ENCODE measurements around the gene NCOA7. TPM values are rescaled to one million over a fixed set of nuclear protein-coding genes. Genes with fewer than 3 reads are reported as not detected.

NCOA7 gene
- total RNA-seq, 1 experiment from 2014 or later, result 14.4 TPM

DNA sequence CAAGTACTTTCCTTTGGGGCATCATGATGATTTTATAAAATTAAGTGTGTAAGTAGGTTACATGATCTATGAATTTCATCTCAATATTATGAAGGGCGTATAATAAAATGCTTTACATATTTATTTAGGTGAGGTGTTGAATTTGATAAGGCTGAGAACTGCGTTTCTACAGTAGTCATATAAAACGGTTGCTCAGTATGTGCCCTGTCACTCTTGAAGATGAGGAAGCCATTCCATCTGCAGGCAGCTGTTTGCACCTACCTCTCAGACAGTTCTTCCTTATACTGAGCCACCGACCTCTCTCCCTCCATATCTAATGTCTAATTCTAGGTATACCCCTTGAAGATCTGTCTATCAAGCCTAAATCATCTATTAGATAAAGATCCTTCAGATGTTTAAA is 16.1 kb downstream of the NCOA7 start (continued):
- TF ChIP-seq, protein P1, sequence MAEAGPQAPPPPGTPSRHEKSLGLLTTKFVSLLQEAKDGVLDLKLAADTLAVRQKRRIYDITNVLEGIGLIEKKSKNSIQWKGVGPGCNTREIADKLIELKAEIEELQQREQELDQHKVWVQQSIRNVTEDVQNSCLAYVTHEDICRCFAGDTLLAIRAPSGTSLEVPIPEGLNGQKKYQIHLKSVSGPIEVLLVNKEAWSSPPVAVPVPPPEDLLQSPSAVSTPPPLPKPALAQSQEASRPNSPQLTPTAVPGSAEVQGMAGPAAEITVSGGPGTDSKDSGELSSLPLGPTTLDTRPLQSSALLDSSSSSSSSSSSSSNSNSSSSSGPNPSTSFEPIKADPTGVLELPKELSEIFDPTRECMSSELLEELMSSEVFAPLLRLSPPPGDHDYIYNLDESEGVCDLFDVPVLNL (CRISPR knock-in tag; IDR thresholded peaks at IDR 0.05; ENCODE audit: borderline replicate concordance, low read depth), result no peak
- TF ChIP-seq, protein P2, sequence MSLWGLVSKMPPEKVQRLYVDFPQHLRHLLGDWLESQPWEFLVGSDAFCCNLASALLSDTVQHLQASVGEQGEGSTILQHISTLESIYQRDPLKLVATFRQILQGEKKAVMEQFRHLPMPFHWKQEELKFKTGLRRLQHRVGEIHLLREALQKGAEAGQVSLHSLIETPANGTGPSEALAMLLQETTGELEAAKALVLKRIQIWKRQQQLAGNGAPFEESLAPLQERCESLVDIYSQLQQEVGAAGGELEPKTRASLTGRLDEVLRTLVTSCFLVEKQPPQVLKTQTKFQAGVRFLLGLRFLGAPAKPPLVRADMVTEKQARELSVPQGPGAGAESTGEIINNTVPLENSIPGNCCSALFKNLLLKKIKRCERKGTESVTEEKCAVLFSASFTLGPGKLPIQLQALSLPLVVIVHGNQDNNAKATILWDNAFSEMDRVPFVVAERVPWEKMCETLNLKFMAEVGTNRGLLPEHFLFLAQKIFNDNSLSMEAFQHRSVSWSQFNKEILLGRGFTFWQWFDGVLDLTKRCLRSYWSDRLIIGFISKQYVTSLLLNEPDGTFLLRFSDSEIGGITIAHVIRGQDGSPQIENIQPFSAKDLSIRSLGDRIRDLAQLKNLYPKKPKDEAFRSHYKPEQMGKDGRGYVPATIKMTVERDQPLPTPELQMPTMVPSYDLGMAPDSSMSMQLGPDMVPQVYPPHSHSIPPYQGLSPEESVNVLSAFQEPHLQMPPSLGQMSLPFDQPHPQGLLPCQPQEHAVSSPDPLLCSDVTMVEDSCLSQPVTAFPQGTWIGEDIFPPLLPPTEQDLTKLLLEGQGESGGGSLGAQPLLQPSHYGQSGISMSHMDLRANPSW (CRISPR knock-in tag; conservative IDR thresholded peaks at IDR 0.05; ENCODE audit: low read depth), result no peak
- TF ChIP-seq ZNF317 (CRISPR knock-in tag; IDR thresholded peaks at IDR 0.05; ENCODE audit: borderline replicate concordance, low read depth) (no peak), MXD4 (CRISPR knock-in tag; IDR thresholded peaks at IDR 0.05; ENCODE audit: borderline replicate concordance) (no peak)

DNA sequence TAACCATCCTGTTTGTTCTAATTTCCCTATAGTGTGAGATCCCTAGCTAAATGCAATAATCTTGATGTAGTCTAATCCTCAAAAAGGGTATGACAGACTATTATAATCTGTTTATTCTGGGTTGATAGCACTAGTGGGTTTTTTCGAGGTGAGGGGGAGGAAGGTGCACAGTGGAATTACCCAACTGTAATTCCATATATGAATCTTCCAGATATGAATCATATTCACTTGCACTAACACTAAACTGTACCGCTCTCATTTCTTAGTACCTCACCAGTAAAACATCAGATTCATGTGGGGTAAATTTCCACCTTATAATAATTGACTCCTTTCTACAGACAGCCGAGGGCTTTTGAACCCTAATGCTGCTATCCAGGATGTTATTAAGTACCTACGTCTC is 16.5 kb downstream of the NCOA7 start:
- Mint-ChIP-seq H3K27me3 (ENCODE audit: low read depth) (no peaks in the 10 kb centered on the region), H3K36me3 (no peaks in the 10 kb centered on the region), H3K9me3 (no peaks in the 10 kb centered on the region), H3K4me3 (no peak overlapping the region), H3K27ac (no peak overlapping the region), H3K4me1 (peaks cover 6% of the 10 kb centered on the region; the same call in 1 of the 2 replicates)
- no peak for TF ChIP-seq TCF7 (CRISPR knock-in tag; IDR thresholded peaks at IDR 0.05; ENCODE audit: low read depth)
- no peak for TF ChIP-seq CREM (CRISPR knock-in tag; IDR thresholded peaks at IDR 0.05)
- no peak for TF ChIP-seq ZNF671 (CRISPR knock-in tag; IDR thresholded peaks at IDR 0.05)
- TF ChIP-seq FOXP1 (CRISPR knock-in tag; IDR thresholded peaks at IDR 0.05; ENCODE audit: borderline replicate concordance), result no peak
- TF ChIP-seq, protein P3, sequence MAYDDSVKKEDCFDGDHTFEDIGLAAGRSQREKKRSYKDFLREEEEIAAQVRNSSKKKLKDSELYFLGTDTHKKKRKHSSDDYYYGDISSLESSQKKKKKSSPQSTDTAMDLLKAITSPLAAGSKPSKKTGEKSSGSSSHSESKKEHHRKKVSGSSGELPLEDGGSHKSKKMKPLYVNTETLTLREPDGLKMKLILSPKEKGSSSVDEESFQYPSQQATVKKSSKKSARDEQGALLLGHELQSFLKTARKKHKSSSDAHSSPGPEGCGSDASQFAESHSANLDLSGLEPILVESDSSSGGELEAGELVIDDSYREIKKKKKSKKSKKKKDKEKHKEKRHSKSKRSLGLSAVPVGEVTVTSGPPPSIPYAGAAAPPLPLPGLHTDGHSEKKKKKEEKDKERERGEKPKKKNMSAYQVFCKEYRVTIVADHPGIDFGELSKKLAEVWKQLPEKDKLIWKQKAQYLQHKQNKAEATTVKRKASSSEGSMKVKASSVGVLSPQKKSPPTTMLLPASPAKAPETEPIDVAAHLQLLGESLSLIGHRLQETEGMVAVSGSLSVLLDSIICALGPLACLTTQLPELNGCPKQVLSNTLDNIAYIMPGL (CRISPR knock-in tag; IDR thresholded peaks at IDR 0.05), result no peak
- DNase-seq (ENCODE audit: low spot score) (no peak), ATAC-seq (no peak)
- POLR2A ChIA-PET, result interaction anchor here (0.6 kb wide), 1 partner anchor 1117 kb away, joined by 3 read pairs; no protein-coding TSS in a partner anchor
- CTCF ChIA-PET, result no interaction called here

DNA sequence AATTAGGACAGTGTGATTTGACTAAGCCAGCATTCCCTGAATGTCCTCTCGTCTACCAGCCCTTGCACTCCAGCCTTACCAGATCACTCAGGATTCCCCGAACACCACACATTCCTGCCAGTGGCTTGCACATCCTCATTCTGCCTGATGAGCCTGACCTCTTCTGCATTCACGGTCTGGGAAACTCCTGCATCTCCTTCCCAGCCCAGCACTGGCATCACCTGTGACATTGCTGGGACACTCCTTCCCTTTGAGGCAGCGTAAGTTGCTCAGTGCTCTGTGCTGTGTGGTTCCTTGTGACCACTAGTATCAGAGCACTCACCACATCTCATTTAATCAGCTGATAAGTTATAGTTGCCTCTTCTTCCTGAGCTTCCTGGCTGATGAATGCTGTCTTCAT is 17.3 kb downstream of the NCOA7 start:
- no peaks in the 10 kb centered on the region for H3K9me3 Mint-ChIP-seq
- no peak overlapping the region for H3K4me3 Mint-ChIP-seq
- TF ChIP-seq RORB (CRISPR knock-in tag; IDR thresholded peaks at IDR 0.05), result no peak
- no peak for TF ChIP-seq MYBL2 (CRISPR knock-in tag; IDR thresholded peaks at IDR 0.05)
- no peak for TF ChIP-seq ATF1 (CRISPR knock-in tag; IDR thresholded peaks at IDR 0.05)
- TF ChIP-seq, protein P4, sequence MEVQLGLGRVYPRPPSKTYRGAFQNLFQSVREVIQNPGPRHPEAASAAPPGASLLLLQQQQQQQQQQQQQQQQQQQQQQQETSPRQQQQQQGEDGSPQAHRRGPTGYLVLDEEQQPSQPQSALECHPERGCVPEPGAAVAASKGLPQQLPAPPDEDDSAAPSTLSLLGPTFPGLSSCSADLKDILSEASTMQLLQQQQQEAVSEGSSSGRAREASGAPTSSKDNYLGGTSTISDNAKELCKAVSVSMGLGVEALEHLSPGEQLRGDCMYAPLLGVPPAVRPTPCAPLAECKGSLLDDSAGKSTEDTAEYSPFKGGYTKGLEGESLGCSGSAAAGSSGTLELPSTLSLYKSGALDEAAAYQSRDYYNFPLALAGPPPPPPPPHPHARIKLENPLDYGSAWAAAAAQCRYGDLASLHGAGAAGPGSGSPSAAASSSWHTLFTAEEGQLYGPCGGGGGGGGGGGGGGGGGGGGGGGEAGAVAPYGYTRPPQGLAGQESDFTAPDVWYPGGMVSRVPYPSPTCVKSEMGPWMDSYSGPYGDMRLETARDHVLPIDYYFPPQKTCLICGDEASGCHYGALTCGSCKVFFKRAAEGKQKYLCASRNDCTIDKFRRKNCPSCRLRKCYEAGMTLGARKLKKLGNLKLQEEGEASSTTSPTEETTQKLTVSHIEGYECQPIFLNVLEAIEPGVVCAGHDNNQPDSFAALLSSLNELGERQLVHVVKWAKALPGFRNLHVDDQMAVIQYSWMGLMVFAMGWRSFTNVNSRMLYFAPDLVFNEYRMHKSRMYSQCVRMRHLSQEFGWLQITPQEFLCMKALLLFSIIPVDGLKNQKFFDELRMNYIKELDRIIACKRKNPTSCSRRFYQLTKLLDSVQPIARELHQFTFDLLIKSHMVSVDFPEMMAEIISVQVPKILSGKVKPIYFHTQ (CRISPR knock-in tag; IDR thresholded peaks at IDR 0.05), result no peak
- TF ChIP-seq, protein P2 (CRISPR knock-in tag; conservative IDR thresholded peaks at IDR 0.05; ENCODE audit: low read depth), result no peak
- TF ChIP-seq IRF2 (CRISPR knock-in tag; IDR thresholded peaks at IDR 0.05; ENCODE audit: borderline replicate concordance, low read depth), result no peak
- TF ChIP-seq, protein P5, sequence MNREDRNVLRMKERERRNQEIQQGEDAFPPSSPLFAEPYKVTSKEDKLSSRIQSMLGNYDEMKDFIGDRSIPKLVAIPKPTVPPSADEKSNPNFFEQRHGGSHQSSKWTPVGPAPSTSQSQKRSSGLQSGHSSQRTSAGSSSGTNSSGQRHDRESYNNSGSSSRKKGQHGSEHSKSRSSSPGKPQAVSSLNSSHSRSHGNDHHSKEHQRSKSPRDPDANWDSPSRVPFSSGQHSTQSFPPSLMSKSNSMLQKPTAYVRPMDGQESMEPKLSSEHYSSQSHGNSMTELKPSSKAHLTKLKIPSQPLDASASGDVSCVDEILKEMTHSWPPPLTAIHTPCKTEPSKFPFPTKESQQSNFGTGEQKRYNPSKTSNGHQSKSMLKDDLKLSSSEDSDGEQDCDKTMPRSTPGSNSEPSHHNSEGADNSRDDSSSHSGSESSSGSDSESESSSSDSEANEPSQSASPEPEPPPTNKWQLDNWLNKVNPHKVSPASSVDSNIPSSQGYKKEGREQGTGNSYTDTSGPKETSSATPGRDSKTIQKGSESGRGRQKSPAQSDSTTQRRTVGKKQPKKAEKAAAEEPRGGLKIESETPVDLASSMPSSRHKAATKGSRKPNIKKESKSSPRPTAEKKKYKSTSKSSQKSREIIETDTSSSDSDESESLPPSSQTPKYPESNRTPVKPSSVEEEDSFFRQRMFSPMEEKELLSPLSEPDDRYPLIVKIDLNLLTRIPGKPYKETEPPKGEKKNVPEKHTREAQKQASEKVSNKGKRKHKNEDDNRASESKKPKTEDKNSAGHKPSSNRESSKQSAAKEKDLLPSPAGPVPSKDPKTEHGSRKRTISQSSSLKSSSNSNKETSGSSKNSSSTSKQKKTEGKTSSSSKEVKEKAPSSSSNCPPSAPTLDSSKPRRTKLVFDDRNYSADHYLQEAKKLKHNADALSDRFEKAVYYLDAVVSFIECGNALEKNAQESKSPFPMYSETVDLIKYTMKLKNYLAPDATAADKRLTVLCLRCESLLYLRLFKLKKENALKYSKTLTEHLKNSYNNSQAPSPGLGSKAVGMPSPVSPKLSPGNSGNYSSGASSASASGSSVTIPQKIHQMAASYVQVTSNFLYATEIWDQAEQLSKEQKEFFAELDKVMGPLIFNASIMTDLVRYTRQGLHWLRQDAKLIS (CRISPR knock-in tag; IDR thresholded peaks at IDR 0.05; ENCODE audit: borderline replicate concordance), result no peak
- TF ChIP-seq RELA (CRISPR knock-in tag; IDR thresholded peaks at IDR 0.05; ENCODE audit: borderline replicate concordance), result no peak
- no peak for TF ChIP-seq CBFB (CRISPR knock-in tag; IDR thresholded peaks at IDR 0.05; ENCODE audit: low read depth)
- TF ChIP-seq CREM (CRISPR knock-in tag; IDR thresholded peaks at IDR 0.05), result no peak
- TF ChIP-seq ZNF317 (CRISPR knock-in tag; IDR thresholded peaks at IDR 0.05; ENCODE audit: borderline replicate concordance, low read depth), result no peak
- peak; percentile 55 for ATAC-seq
- no peak for DNase-seq (ENCODE audit: low spot score)
- no peaks in the 10 kb centered on the region for H3K36me3 Mint-ChIP-seq
- peaks cover 6% of the 10 kb centered on the region; the same call in 1 of the 2 replicates for H3K4me1 Mint-ChIP-seq
- H3K27me3 Mint-ChIP-seq (ENCODE audit: low read depth), result no peaks in the 10 kb centered on the region
- CTCF ChIA-PET, result no interaction called here
- POLR2A ChIA-PET, result no interaction called here
- no peak overlapping the region for H3K27ac Mint-ChIP-seq
